ENCODE data around the gene LYPLAL1.
"Not testable (repeated sequence)": the region's sequence is repeated elsewhere in the genome, so short reads cannot be mapped to it uniquely, and the experiment has no call there.

Gene LYPLAL1

GRCh38 chr1:219210067-219210466 lies 36.4 kb downstream of the LYPLAL1 start:
- no peak for TF ChIP-seq ZNF274 (IDR thresholded peaks at IDR 0.05; ENCODE audit: low read depth, low read length)
- H3K4me3 ChIP-seq (ENCODE audit: low read length), result no peak overlapping the region

GRCh38 chr1:219215477-219215876 lies 41.8 kb downstream of the LYPLAL1 start:
- no peak overlapping the region for H3K4me3 ChIP-seq (ENCODE audit: low read length)
- TF ChIP-seq ZNF274 (IDR thresholded peaks at IDR 0.05; ENCODE audit: low read depth, low read length), result no peak

- no peak overlapping the region for H3K4me3 ChIP-seq (ENCODE audit: low read length)
- no peak for TF ChIP-seq ZNF274 (IDR thresholded peaks at IDR 0.05; ENCODE audit: low read depth, low read length)
Measured at GRCh38 chr1:219220945-219221344, 47.3 kb downstream of the LYPLAL1 start.

- TF ChIP-seq ZNF274 (IDR thresholded peaks at IDR 0.05; ENCODE audit: low read depth, low read length), result no peak
- H3K4me3 ChIP-seq (ENCODE audit: low read length), result no peak overlapping the region
Measured at GRCh38 chr1:219223496-219223895, 49.8 kb downstream of the LYPLAL1 start.

- TF ChIP-seq ZNF274 (IDR thresholded peaks at IDR 0.05; ENCODE audit: low read depth, low read length), result no peak
- no peak overlapping the region for H3K4me3 ChIP-seq (ENCODE audit: low read length)
Measured at GRCh38 chr1:219226196-219226595, 52.5 kb downstream of the LYPLAL1 start.

- no peak for TF ChIP-seq ZNF274 (IDR thresholded peaks at IDR 0.05; ENCODE audit: low read depth, low read length)
- H3K4me3 ChIP-seq (ENCODE audit: low read length), result no peak overlapping the region
Measured at GRCh38 chr1:219227360-219228057, 53.8 kb downstream of the LYPLAL1 start.

- TF ChIP-seq ZNF274 (IDR thresholded peaks at IDR 0.05; ENCODE audit: low read depth, low read length), result no peak
- no peak overlapping the region for H3K4me3 ChIP-seq (ENCODE audit: low read length)
Measured at GRCh38 chr1:219228058-219228419, 54.4 kb downstream of the LYPLAL1 start.

GRCh38 chr1:219232890-219233289 lies 59.2 kb downstream of the LYPLAL1 start:
- TF ChIP-seq ZNF274 (IDR thresholded peaks at IDR 0.05; ENCODE audit: low read depth, low read length), result no peak

GRCh38 chr1:219235903-219236481 lies 62.3 kb downstream of the LYPLAL1 start:
- TF ChIP-seq ZNF274 (IDR thresholded peaks at IDR 0.05; ENCODE audit: low read depth, low read length), result no peak
- H3K4me3 ChIP-seq (ENCODE audit: low read length), result no peak overlapping the region

More at GRCh38 chr1:219232890-219233289, 59.2 kb downstream of the LYPLAL1 start:
- H3K4me3 ChIP-seq (ENCODE audit: low read length), result no peak overlapping the region

- no peak for TF ChIP-seq ZNF274 (IDR thresholded peaks at IDR 0.05; ENCODE audit: low read depth, low read length)
- no peak overlapping the region for H3K4me3 ChIP-seq (ENCODE audit: low read length)
Measured at GRCh38 chr1:219236933-219237610, 63.4 kb downstream of the LYPLAL1 start.

- TF ChIP-seq ZNF274 (IDR thresholded peaks at IDR 0.05; ENCODE audit: low read depth, low read length), result no peak
- no peak overlapping the region for H3K4me3 ChIP-seq (ENCODE audit: low read length)
Measured at GRCh38 chr1:219239518-219239917, 65.8 kb downstream of the LYPLAL1 start.

GRCh38 chr1:219244864-219245263 lies 71.2 kb downstream of the LYPLAL1 start:
- TF ChIP-seq ZNF274 (IDR thresholded peaks at IDR 0.05; ENCODE audit: low read depth, low read length), result no peak
- no peak overlapping the region for H3K4me3 ChIP-seq (ENCODE audit: low read length)

- H3K4me3 ChIP-seq (ENCODE audit: low read length), result no peak overlapping the region
- no peak for TF ChIP-seq ZNF274 (IDR thresholded peaks at IDR 0.05; ENCODE audit: low read depth, low read length)
Measured at GRCh38 chr1:219247441-219247840, 73.8 kb downstream of the LYPLAL1 start.

GRCh38 chr1:219250468-219250867 lies 76.8 kb downstream of the LYPLAL1 start:
- not testable (repeated sequence) for H3K4me3 ChIP-seq (ENCODE audit: low read length)

- TF ChIP-seq ZNF274 (IDR thresholded peaks at IDR 0.05; ENCODE audit: low read depth, low read length), result no peak
- no peak overlapping the region for H3K4me3 ChIP-seq (ENCODE audit: low read length)
Measured at GRCh38 chr1:219257751-219258150, 84.1 kb downstream of the LYPLAL1 start.

Measured in GM08714 (cell line).